ENCODE results near the gene TBC1D2B. TPM values are rescaled to one million over a fixed set of nuclear protein-coding genes. Genes with fewer than 3 reads are reported as not detected.

Gene TBC1D2B
- total and polyA plus RNA-seq, 9 donors = 42.3 to 146 (median 115) TPM

- H3K9me3 ChIP-seq = no peaks in the 10 kb centered on the region
- TF ChIP-seq POLR2A (IDR thresholded peaks at IDR 0.05) (no peak), CTCF (IDR thresholded peaks at IDR 0.05) (no peak), EP300 (IDR thresholded peaks at IDR 0.05) (no peak)
- H3K4me1 ChIP-seq (ENCODE audit: insufficient read depth) = peaks cover 14% of the 10 kb centered on the region
- H3K4me3 ChIP-seq = no peak overlapping the region
- H3K36me3 ChIP-seq = no peaks in the 10 kb centered on the region
- no peaks in the 10 kb centered on the region for H3K27me3 ChIP-seq
- no peak overlapping the region for H3K27ac ChIP-seq
- intact Hi-C loops (cut with DNase I) = no loop called here
- DNase-seq = no peak
- WGBS, 3 donors = 77 to 82% (median 80%) methylated on average over 1 of the region's 1 CpG
These were observed 32.3 kb downstream of the TBC1D2B start for GRCh38 chr15:78045189-78045588.

GRCh38 chr15:78044407-78045155 is 32.9 kb downstream of the TBC1D2B start:
- Histone ChIP-seq H3K9me3 (no peaks in the 10 kb centered on the region), H3K4me3 (no peak overlapping the region), H3K27me3 (no peaks in the 10 kb centered on the region), H3K27ac (no peak overlapping the region), H3K4me1 (ENCODE audit: insufficient read depth) (peaks cover 8% of the 10 kb centered on the region), H3K36me3 (no peaks in the 10 kb centered on the region)
- TF ChIP-seq CTCF (IDR thresholded peaks at IDR 0.05) (no peak), POLR2A (IDR thresholded peaks at IDR 0.05) (no peak), EP300 (IDR thresholded peaks at IDR 0.05) (no peak)
- intact Hi-C loops (cut with DNase I) = no loop called here
- no peak for DNase-seq
- 67 to 73% (median 73%) methylated on average over 5 of the region's 5 CpGs for WGBS, 3 donors

GRCh38 chr15:78041946-78042345 is 35.6 kb downstream of the TBC1D2B start:
- no peaks in the 10 kb centered on the region for H3K9me3 ChIP-seq
- H3K4me1 ChIP-seq (ENCODE audit: insufficient read depth) = peaks cover 3% of the 10 kb centered on the region
- 76 to 85% (median 80%) methylated on average over 3 of the region's 3 CpGs for WGBS, 3 donors
- no peak overlapping the region for H3K4me3 ChIP-seq
- no peaks in the 10 kb centered on the region for H3K36me3 ChIP-seq
- no peak overlapping the region for H3K27ac ChIP-seq
- TF ChIP-seq POLR2A (IDR thresholded peaks at IDR 0.05) (no peak), EP300 (IDR thresholded peaks at IDR 0.05) (no peak), CTCF (IDR thresholded peaks at IDR 0.05) (no peak)
- no peaks in the 10 kb centered on the region for H3K27me3 ChIP-seq
- intact Hi-C loops (cut with DNase I) = no loop called here
- DNase-seq = no peak

- Histone ChIP-seq H3K36me3 (no peaks in the 10 kb centered on the region), H3K27me3 (no peaks in the 10 kb centered on the region), H3K27ac (no peak overlapping the region), H3K4me1 (ENCODE audit: insufficient read depth) (no peaks in the 10 kb centered on the region), H3K9me3 (no peaks in the 10 kb centered on the region), H3K4me3 (no peak overlapping the region)
- intact Hi-C loops (cut with DNase I) = no loop called here
- TF ChIP-seq POLR2A (IDR thresholded peaks at IDR 0.05) = no peak
- TF ChIP-seq CTCF (IDR thresholded peaks at IDR 0.05) = no peak
- TF ChIP-seq EP300 (IDR thresholded peaks at IDR 0.05) = no peak
- no peak for DNase-seq
- 81 to 86% (median 81%) methylated on average over 1 of the region's 1 CpG for WGBS, 3 donors
These were observed 36.8 kb downstream of the TBC1D2B start for GRCh38 chr15:78040653-78041244.
